Prostate gland (tissue), 2 donors: Measurements from ENCODE around the gene OBSL1. TPM values are rescaled to one million over a fixed set of nuclear protein-coding genes. Genes with fewer than 3 reads are reported as not detected.

ENCODE experiments used
- DNase-seq: peaks from one replicate; pipeline ENCODE4 v3.0.0-alpha.2; 2019; ENCODE audit warnings: low spot score
- H3K27ac ChIP-seq, 2 donors: fragments of 200-600 bp; sonication (generic); 2 replicates each; pipeline ENCODE4 v1.5.1; 2017 to 2019
- H3K27me3 ChIP-seq: fragments of 200-600 bp; sonication (generic); replicated peaks from 2 replicates; pipeline ENCODE4 v1.5.1; 2019; ENCODE audit not compliant: insufficient read depth
- H3K36me3 ChIP-seq, 2 donors: fragments of 200-600 bp; sonication (generic); 1 replicate in 1 of 2; 2 replicates in 1 of 2; pipeline versions ENCODE4 v1.5.1 to v1.8.1; 2017 to 2019
- H3K4me1 ChIP-seq: fragments of 200-600 bp; sonication (generic); replicated peaks from 2 replicates; pipeline ENCODE4 v1.5.1; 2019
- H3K4me3 ChIP-seq, 2 donors: fragments of 200-600 bp; sonication (generic); 2 replicates each; pipeline ENCODE4 v1.5.1; 2017 to 2019
- H3K9me3 ChIP-seq: fragments of 200-600 bp; sonication (generic); 2 replicates; pipeline ENCODE4 v1.5.1; 2017
- POLR2A ChIP-seq: fragments of 450-650 bp; IDR thresholded peaks from one replicate; pipeline ENCODE4 v1.6.1; 2016; ENCODE audit warnings: antibody characterized with exemption, mild to moderate bottlenecking
- POLR2AphosphoS5 ChIP-seq: sonication (generic); formaldehyde crosslinking; IDR thresholded peaks from one replicate; pipeline ENCODE4 v1.6.1; 2017; ENCODE audit warnings: antibody characterized with exemption
- WGBS: methylation state at CpG from one replicate; pipeline ENCODE4 v1.1.5; 2018; 5-methylcytosine and 5-hydroxymethylcytosine counted together
- intact Hi-C: fragments of 100-400 bp; cut with DNase I; formaldehyde crosslinking; loops from one replicate; pipeline ENCODE4 v1.14.2; 2022
- total RNA-seq, 2 donors: library from RNA; depleted of rRNA; stranded (reverse); fragments of >200 nt; gene quantifications; one replicate each; pipeline ENCODE4 v1.1.0, GENCODE V29; 2016
- TF ChIP-seq, protein P1 (sequence below), 4 experiments: fragments of 200-600 bp in 2 of 4; fragments of 450-650 bp in 2 of 4; sonication (generic) in 2 of 4; IDR thresholded peaks; 1 replicate in 3 of 4; 2 replicates in 1 of 4; pipeline ENCODE4 v1.5.1; 2016 to 2019; ENCODE audit warnings: antibody characterized with exemption in 4 of 4, mild to moderate bottlenecking in 2 of 4, moderate library complexity in 2 of 4

OBSL1 gene
- total RNA-seq, 2 donors from 2014 or later: 142 to 330 TPM

DNA sequence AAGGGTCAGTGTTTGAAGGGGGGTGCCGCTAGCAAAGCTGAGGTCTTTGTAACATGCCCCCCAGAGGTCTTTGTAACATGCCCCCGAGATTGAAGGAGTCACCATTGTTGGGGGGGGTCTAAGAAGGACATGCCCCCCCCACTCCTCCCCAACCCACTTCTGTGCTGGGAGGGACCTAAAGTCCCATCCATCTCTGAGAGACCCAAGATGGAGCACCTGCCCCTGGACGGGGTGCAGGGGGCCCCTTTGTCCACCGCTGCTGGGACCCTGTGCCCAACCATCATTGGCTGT, 63.0 kb downstream of the OBSL1 start:
- 72% methylated on average over 4 of the region's 4 CpGs for WGBS
- no peak overlapping the region for H3K27ac ChIP-seq
- TF ChIP-seq POLR2A (no peak), POLR2AphosphoS5 (no peak)
- intact Hi-C loops: no loop called here
- peaks cover 2% of the 10 kb centered on the region for H3K4me1 ChIP-seq
- H3K9me3 ChIP-seq: no peaks in the 10 kb centered on the region
- no peak for DNase-seq
- peaks cover 0 to 8% of the 10 kb centered on the region in 2 donors for H3K36me3 ChIP-seq
- peaks cover 6% of the 10 kb centered on the region for H3K27me3 ChIP-seq
- H3K4me3 ChIP-seq: no peak overlapping the region

DNA sequence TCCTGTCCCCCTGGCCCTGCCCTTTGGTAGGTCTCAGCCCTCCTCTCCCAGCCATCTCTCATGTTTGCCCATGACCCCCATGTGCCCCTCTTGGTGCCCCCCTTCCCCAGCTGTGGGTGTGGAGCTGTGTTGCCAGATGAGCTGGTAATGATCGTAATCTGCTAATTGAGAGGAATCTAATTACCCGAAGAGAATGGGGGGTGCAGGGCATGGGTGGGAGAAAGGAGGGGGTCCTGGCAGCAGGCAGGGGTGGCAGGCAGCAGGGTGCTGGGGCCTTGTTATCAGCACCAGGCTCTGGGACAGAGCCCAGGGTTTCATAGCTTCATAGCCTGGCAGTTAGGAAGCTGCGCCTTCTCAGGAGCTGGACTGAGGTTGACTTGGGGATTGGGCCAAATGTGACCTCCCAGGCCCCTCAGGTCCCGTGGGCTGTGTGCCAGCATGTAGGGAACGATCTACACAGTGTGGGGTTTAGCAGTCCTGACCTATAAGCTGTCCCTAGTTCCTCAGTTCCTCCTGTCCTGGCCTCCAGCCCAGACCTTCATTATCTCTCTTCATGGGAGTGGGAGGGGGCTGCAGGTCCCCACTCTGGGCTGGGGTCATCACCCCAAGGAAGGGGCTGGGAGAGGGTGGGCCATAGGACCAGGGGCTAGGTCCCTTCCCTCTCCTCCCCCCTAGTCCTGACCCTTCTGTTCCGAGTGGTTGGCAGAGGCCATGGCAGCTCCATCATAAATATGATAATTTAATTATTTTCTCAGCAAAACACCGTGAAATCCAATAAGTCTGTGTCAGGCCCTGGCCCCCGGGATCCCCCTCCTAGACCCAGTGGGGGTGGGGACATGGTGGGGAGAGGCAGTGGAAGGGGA, 63.5 kb downstream of the OBSL1 start:
- TF ChIP-seq POLR2AphosphoS5 (no peak), POLR2A (no peak)
- TF ChIP-seq, protein P1, sequence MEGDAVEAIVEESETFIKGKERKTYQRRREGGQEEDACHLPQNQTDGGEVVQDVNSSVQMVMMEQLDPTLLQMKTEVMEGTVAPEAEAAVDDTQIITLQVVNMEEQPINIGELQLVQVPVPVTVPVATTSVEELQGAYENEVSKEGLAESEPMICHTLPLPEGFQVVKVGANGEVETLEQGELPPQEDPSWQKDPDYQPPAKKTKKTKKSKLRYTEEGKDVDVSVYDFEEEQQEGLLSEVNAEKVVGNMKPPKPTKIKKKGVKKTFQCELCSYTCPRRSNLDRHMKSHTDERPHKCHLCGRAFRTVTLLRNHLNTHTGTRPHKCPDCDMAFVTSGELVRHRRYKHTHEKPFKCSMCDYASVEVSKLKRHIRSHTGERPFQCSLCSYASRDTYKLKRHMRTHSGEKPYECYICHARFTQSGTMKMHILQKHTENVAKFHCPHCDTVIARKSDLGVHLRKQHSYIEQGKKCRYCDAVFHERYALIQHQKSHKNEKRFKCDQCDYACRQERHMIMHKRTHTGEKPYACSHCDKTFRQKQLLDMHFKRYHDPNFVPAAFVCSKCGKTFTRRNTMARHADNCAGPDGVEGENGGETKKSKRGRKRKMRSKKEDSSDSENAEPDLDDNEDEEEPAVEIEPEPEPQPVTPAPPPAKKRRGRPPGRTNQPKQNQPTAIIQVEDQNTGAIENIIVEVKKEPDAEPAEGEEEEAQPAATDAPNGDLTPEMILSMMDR (IDR thresholded peaks at IDR 0.05): no peak
- 49% methylated on average over 8 of the region's 8 CpGs for WGBS
- H3K4me3 ChIP-seq: no peak overlapping the region

DNA sequence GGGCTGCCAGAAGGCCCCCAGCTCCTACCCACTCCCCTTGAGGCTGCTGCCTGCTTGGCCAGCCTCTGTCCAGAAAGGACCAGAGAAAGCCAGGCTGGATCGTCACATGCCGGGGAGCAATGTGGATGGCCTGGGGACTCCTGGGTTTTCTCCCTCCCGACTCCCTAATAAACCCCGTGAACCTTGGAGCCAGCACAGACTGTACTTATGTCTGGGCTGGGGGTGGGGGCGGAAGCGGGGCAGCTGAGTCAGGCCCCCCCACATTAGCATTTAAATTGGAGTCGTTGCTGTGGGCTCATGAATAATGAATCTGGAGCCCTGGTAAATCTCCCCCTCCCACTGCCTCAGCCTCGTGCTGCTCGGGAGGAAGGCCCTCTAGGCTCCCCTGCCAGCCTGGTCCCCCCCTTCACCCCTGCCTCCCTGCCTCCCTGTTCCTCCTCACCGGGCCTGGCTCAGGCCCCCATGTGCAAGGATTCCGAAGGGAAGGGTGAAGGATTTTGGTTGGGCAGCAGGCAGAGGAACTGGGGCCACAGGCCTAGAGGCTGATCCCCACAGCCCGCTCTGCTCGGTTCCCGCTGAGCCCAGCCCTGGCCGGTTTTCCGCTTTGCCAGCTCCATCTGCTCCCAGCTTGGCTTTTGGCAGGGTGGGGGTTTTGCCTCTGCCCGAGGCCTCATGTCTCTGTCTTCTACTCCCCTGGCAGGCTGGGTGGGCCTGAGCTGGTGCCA, 64.4 kb downstream of the OBSL1 start:
- Histone ChIP-seq H3K9me3 (no peaks in the 10 kb centered on the region), H3K36me3 (peaks cover 0 to 8% of the 10 kb centered on the region in 2 donors)
- 66% methylated on average over 17 of the region's 17 CpGs for WGBS

More for the DNA sequence above, 63.5 kb downstream of the OBSL1 start:
- Histone ChIP-seq H3K36me3 (peaks cover 0 to 8% of the 10 kb centered on the region in 2 donors), H3K9me3 (no peaks in the 10 kb centered on the region), H3K4me1 (peaks cover 2% of the 10 kb centered on the region), H3K27me3 (peaks cover 2% of the 10 kb centered on the region), H3K27ac (no peak overlapping the region)
- intact Hi-C loops: no loop called here
- no peak for DNase-seq

DNA sequence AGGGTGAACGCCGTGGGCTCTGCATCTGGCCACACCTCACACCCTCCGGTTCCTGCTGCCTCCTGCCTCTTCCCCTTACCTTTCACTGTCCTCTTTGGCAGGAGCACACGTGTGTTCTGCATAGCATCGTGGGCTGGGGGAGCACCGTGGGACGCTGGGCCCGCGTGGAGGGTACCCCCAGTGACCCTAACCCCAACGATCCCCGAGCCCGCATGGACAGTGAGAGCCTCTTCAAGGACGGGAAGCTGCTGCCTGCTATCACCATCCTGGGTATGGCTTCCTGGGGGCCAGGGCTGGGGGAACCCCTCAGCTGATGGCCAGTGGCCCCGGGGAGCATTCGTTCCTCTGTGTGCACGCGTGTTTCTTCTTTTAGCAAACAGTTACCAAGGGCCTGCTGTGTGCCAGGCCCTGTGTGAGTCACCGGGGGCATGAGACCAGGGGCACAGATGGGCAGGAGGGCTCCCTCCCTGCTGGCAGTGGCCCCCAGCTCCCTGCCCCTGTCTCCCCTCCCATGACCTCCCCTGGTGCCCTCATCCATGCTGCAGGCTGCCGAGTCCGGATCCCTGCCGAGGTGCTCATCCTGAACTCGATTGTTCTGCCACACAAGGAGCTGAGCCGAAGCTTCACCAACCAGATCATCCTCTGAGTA, 65.1 kb downstream of the OBSL1 start:
- Histone ChIP-seq H3K9me3 (no peaks in the 10 kb centered on the region), H3K27me3 (no peaks in the 10 kb centered on the region), H3K27ac (no peak overlapping the region), H3K4me3 (no peak overlapping the region), H3K4me1 (peaks cover 2% of the 10 kb centered on the region), H3K36me3 (peaks cover 0 to 8% of the 10 kb centered on the region in 2 donors)
- TF ChIP-seq, protein P1 (IDR thresholded peaks at IDR 0.05): no peak
- TF ChIP-seq POLR2A (no peak), POLR2AphosphoS5 (no peak)
- WGBS: 76% methylated on average over 23 of the region's 23 CpGs
- intact Hi-C loops: no loop called here
- no peak for DNase-seq

More for the DNA sequence above, 64.4 kb downstream of the OBSL1 start:
- TF ChIP-seq, protein P1 (IDR thresholded peaks at IDR 0.05): no peak
- TF ChIP-seq POLR2AphosphoS5 (no peak), POLR2A (no peak)
- DNase-seq: no peak
- intact Hi-C loops: no loop called here
- H3K4me3 ChIP-seq: no peak overlapping the region
- no peaks in the 10 kb centered on the region for H3K27me3 ChIP-seq
- H3K27ac ChIP-seq: no peak overlapping the region
- peaks cover 2% of the 10 kb centered on the region for H3K4me1 ChIP-seq

DNA sequence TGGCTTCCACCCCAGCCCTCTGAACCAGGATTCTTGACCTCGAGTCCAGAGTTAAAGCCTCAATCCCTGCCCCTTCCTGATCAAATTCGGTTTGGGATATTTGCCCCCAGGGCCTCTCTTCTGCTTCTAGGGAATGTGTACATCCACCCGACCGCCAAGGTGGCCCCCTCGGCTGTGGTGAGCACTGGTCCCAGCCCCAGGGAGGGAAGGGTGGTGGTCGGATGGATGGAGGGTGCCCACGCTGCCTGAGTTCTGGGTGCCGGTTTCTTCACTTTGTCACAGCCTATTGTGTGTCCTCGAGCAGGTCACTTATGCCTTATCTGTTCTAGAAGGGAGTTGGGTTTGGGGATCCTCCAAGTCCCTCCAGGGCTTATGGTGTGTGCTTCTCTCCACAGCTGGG, 65.8 kb downstream of the OBSL1 start:
- TF ChIP-seq POLR2A (no peak), POLR2AphosphoS5 (no peak)
- TF ChIP-seq, protein P1 (IDR thresholded peaks at IDR 0.05): no peak

More for the DNA sequence above, 65.8 kb downstream of the OBSL1 start:
- Histone ChIP-seq H3K27ac (no peak overlapping the region), H3K9me3 (no peaks in the 10 kb centered on the region), H3K4me3 (no peak overlapping the region), H3K4me1 (peaks cover 2% of the 10 kb centered on the region), H3K36me3 (peaks cover 0 to 8% of the 10 kb centered on the region in 2 donors), H3K27me3 (no peaks in the 10 kb centered on the region)
- 83% methylated on average over 9 of the region's 9 CpGs for WGBS
- intact Hi-C loops: no loop called here
- DNase-seq: no peak
